MCF 10A (cell line): ENCODE data around the gene COPG2. TPM values are rescaled to one million over a fixed set of nuclear protein-coding genes. Genes with fewer than 3 reads are reported as not detected.
"Not testable (repeated sequence)": the region's sequence is repeated elsewhere in the genome, so short reads cannot be mapped to it uniquely, and the experiment has no call there.

Source experiments
- BruUV-seq: library from RNA; stranded (reverse); fragments of 400-500 nt; replicated peaks from 2 replicates; lab custom pipeline; 2021; lab: Mats Ljungman, UMichigan
- CTCF ChIA-PET: fragments of 300-600 bp; sonication (Branson Sonifier 250); formaldehyde crosslinking; extraction: SDS; loops from one replicate; lab custom pipeline; 2021; ENCODE audit warnings: antibody characterized with exemption, inconsistent platforms; lab: Yijun Ruan, JAX
- POLR2A ChIA-PET: fragments of 300-600, 350-650 bp; sonication (Branson Sonifier 250); formaldehyde crosslinking; extraction: SDS; loops from one replicate; lab custom pipeline; 2020; ENCODE audit warnings: antibody characterized with exemption, inconsistent platforms; lab: Yijun Ruan, JAX
- DNase-seq: peaks from one replicate; pipeline ENCODE4 v3.0.0-alpha.2; 2018; ENCODE audit not compliant: unreplicated experiment
- H3K27ac Mint-ChIP-seq: one replicate; pipeline ENCODE4 v1.8.0; 2022; ENCODE audit warnings: mild to moderate bottlenecking, low read depth, mixed read lengths; ENCODE audit not compliant: unreplicated experiment
- H3K27me3 Mint-ChIP-seq: one replicate; pipeline ENCODE4 v1.8.0; 2022; ENCODE audit warnings: mixed read lengths; ENCODE audit not compliant: insufficient read depth, unreplicated experiment
- H3K36me3 Mint-ChIP-seq: one replicate; pipeline ENCODE4 v1.8.0; 2022; ENCODE audit warnings: mild to moderate bottlenecking, moderate library complexity, mixed read lengths; ENCODE audit not compliant: insufficient read depth, unreplicated experiment
- H3K4me1 Mint-ChIP-seq: one replicate; pipeline ENCODE4 v1.8.0; 2022; ENCODE audit warnings: mixed read lengths; ENCODE audit not compliant: insufficient read depth, unreplicated experiment
- H3K4me3 Mint-ChIP-seq: one replicate; pipeline ENCODE4 v1.8.0; 2022; ENCODE audit warnings: mild to moderate bottlenecking, moderate library complexity, mixed read lengths; ENCODE audit not compliant: unreplicated experiment
- H3K9me3 Mint-ChIP-seq: one replicate; pipeline ENCODE4 v1.8.0; 2022; ENCODE audit warnings: mixed read lengths; ENCODE audit not compliant: unreplicated experiment
- CTCF ChIP-seq: fragments of 200-600 bp; IDR thresholded peaks from one replicate; pipeline ENCODE4 v1.8.0; 2022; ENCODE audit warnings: antibody characterized with exemption, mild to moderate bottlenecking; ENCODE audit not compliant: unreplicated experiment
- intact Hi-C: fragments of 100-400 bp; cut with micrococcal nuclease; formaldehyde crosslinking; loops from 2 replicates; pipeline ENCODE4 v1.14.1; 2022
- total RNA-seq: library from RNA; stranded (reverse); gene quantifications from 2 replicates; pipeline ENCODE4 v1.2.3, GENCODE V29; 2022

The COPG2 gene
- total RNA-seq, 1 experiment from 2014 or later, result 24.7 TPM

GRCh38 chr7:130614449-130614848 is 54.1 kb downstream of the COPG2 start:
- no TSS peak for BruUV-seq
- no peak overlapping the region for H3K4me3 Mint-ChIP-seq
- no peak for DNase-seq
- POLR2A ChIA-PET, result no interaction called here
- intact Hi-C loops, result no loop called here
- CTCF ChIA-PET, result interaction anchor here (0.6 kb wide), 1 partner anchor 218 kb away, joined by 3 read pairs; no protein-coding TSS in a partner anchor
- H3K4me1 Mint-ChIP-seq, result no peaks in the 10 kb centered on the region
- H3K27ac Mint-ChIP-seq, result no peak overlapping the region
- H3K9me3 Mint-ChIP-seq, result peaks cover 2% of the 10 kb centered on the region
- H3K36me3 Mint-ChIP-seq, result peaks cover 29% of the 10 kb centered on the region
- H3K27me3 Mint-ChIP-seq, result no peaks in the 10 kb centered on the region
- no peak for TF ChIP-seq CTCF

- TF ChIP-seq CTCF, result no peak
- H3K4me1 Mint-ChIP-seq, result no peaks in the 10 kb centered on the region
- ChIA-PET CTCF (interaction anchor here (1.1 kb wide), 1 partner anchor 9 kb away, joined by 3 read pairs; no protein-coding TSS in a partner anchor), POLR2A (no interaction called here)
- no peaks in the 10 kb centered on the region for H3K27me3 Mint-ChIP-seq
- H3K4me3 Mint-ChIP-seq, result no peak overlapping the region
- peaks cover 7% of the 10 kb centered on the region for H3K9me3 Mint-ChIP-seq
- peaks cover 32% of the 10 kb centered on the region for H3K36me3 Mint-ChIP-seq
- DNase-seq, result no peak
- no peak overlapping the region for H3K27ac Mint-ChIP-seq
- intact Hi-C loops, result no loop called here
- BruUV-seq, result no TSS peak
These were observed 57.3 kb downstream of the COPG2 start for GRCh38 chr7:130611218-130611617.

- H3K4me3 Mint-ChIP-seq, BruUV-seq, H3K27ac Mint-ChIP-seq, intact Hi-C loops, H3K9me3 Mint-ChIP-seq, H3K4me1 Mint-ChIP-seq, H3K27me3 Mint-ChIP-seq, CTCF ChIA-PET, DNase-seq: not testable (repeated sequence)
- peaks cover 16% of the 10 kb centered on the region for H3K36me3 Mint-ChIP-seq
- POLR2A ChIA-PET, result interaction anchor here (0.6 to 1.5 kb wide), 3 partner anchors 10 to 402 kb away, joined by 3 read pairs; partner anchors contain the start of gene TMEM209
These were observed 61.5 kb downstream of the COPG2 start for GRCh38 chr7:130607066-130607465.

- Mint-ChIP-seq H3K4me3 (no peak overlapping the region), H3K4me1 (no peaks in the 10 kb centered on the region), H3K9me3 (peaks cover 7% of the 10 kb centered on the region), H3K36me3 (peaks cover 15% of the 10 kb centered on the region), H3K27ac (no peak overlapping the region), H3K27me3 (no peaks in the 10 kb centered on the region)
- intact Hi-C loops, result no loop called here
- BruUV-seq, result no TSS peak
- no peak for TF ChIP-seq CTCF
- no peak for DNase-seq
- ChIA-PET CTCF (interaction anchor here (0.6 kb wide), 2 partner anchors 10 to 362 kb away, joined by 3 read pairs; no protein-coding TSS in a partner anchor), POLR2A (interaction anchor here (0.6 to 1.2 kb wide), 2 partner anchors 13 to 341 kb away, joined by 3 to 4 read pairs; no protein-coding TSS in a partner anchor)
These were observed 62.4 kb downstream of the COPG2 start for GRCh38 chr7:130606161-130606560.
